Measurements from ENCODE around the gene ARPC3. TPM values are rescaled to one million over a fixed set of nuclear protein-coding genes. Genes with fewer than 3 reads are reported as not detected.

ARPC3 gene
- total and polyA plus RNA-seq, 9 of the 15 experiments (the other 6 are each of a cell fraction or from before 2014, with no cell fraction given): 74.2 to 575 (median 345) TPM

DNA sequence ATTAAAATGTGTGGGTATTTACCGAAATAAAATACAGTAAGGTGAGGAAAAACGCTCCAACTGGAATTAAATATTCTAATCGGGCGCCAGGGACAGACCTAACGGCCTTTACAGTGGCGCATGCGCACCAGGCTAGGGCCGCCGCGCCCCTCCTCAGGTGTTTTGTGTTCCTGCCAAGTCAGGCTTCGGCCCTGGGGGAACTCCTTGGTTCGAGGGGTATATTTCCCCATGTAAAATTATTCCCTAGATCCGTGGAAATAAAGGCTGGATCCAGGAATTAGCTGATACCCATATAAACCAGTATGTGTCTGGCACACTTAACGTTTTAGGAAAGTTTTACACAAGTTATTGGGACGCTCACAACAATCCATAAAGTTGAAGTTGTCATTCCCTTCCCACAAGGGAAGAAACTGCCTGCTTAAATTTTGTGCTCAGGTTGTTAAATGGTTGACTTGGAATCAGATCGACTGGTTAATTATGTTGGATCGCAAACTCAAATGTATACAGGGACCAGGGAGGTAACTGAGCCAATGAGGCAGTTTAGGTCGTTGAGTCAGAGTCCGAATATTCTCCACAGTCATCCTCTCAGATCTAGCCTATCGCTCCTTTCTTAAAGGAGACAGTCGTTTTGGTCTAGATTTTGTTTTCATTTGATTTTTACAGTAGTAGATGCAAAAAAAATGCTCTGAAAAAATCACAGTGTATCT, 46.0 kb downstream of the ARPC3 start (continued):
- TF ChIP-seq, protein P1, sequence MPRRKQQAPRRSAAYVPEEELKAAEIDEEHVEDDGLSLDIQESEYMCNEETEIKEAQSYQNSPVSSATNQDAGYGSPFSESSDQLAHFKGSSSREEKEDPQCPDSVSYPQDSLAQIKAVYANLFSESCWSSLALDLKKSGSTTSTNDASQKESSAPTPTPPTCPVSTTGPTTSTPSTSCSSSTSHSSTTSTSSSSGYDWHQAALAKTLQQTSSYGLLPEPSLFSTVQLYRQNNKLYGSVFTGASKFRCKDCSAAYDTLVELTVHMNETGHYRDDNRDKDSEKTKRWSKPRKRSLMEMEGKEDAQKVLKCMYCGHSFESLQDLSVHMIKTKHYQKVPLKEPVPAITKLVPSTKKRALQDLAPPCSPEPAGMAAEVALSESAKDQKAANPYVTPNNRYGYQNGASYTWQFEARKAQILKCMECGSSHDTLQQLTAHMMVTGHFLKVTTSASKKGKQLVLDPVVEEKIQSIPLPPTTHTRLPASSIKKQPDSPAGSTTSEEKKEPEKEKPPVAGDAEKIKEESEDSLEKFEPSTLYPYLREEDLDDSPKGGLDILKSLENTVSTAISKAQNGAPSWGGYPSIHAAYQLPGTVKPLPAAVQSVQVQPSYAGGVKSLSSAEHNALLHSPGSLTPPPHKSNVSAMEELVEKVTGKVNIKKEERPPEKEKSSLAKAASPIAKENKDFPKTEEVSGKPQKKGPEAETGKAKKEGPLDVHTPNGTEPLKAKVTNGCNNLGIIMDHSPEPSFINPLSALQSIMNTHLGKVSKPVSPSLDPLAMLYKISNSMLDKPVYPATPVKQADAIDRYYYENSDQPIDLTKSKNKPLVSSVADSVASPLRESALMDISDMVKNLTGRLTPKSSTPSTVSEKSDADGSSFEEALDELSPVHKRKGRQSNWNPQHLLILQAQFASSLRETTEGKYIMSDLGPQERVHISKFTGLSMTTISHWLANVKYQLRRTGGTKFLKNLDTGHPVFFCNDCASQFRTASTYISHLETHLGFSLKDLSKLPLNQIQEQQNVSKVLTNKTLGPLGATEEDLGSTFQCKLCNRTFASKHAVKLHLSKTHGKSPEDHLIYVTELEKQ (CRISPR knock-in tag; IDR thresholded peaks at IDR 0.05): no peak
- TF ChIP-seq HOXB6 (CRISPR knock-in tag; IDR thresholded peaks at IDR 0.05; ENCODE audit: borderline replicate concordance) (no peak), ZNF324 (CRISPR knock-in tag; IDR thresholded peaks at IDR 0.05) (no peak), EP400 (IDR thresholded peaks at IDR 0.05) (peak; percentile 16; the same call in 1 of the 2 replicates), ZNF282 (CRISPR knock-in tag; IDR thresholded peaks at IDR 0.05) (no peak), TARDBP (IDR thresholded peaks at IDR 0.05) (no peak), NFIC (IDR thresholded peaks at IDR 0.05) (peak; percentile 82), ZNF316 (IDR thresholded peaks at IDR 0.05) (peak; percentile 18), NFE2 (IDR thresholded peaks at IDR 0.05; ENCODE audit: low read depth) (peak; percentile 41), SETDB1 (IDR thresholded peaks at IDR 0.05; ENCODE audit: low read length) (no peak), RAD21 (CRISPR knock-in tag; conservative IDR thresholded peaks at IDR 0.05 in 1 of 2, IDR thresholded peaks at IDR 0.05 in 1 of 2) (no peak), MAFG (tag; conservative IDR thresholded peaks at IDR 0.05) (peak; percentile 11; the same call in 1 of the 2 replicates), HMG20A (CRISPR knock-in tag; conservative IDR thresholded peaks at IDR 0.05) (no peak), SNIP1 (IDR thresholded peaks at IDR 0.05; ENCODE audit: low read depth) (no peak), FOXJ2 (tag; IDR thresholded peaks at IDR 0.05) (0 out of 2 replicates have a peak, but pooled peaks have one; percentile 25), ILK (tag; IDR thresholded peaks at IDR 0.05; ENCODE audit: borderline replicate concordance, low read depth) (no peak), ZFX (CRISPR knock-in tag; IDR thresholded peaks at IDR 0.05) (peak; percentile 69), CBFA2T3 (IDR thresholded peaks at IDR 0.05) (no peak)
- TF ChIP-seq, protein P2, sequence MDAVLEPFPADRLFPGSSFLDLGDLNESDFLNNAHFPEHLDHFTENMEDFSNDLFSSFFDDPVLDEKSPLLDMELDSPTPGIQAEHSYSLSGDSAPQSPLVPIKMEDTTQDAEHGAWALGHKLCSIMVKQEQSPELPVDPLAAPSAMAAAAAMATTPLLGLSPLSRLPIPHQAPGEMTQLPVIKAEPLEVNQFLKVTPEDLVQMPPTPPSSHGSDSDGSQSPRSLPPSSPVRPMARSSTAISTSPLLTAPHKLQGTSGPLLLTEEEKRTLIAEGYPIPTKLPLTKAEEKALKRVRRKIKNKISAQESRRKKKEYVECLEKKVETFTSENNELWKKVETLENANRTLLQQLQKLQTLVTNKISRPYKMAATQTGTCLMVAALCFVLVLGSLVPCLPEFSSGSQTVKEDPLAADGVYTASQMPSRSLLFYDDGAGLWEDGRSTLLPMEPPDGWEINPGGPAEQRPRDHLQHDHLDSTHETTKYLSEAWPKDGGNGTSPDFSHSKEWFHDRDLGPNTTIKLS (IDR thresholded peaks at IDR 0.05; ENCODE audit: borderline replicate concordance, low read depth): 0 out of 2 replicates have a peak, but pooled peaks have one; percentile 17
- TF ChIP-seq, protein P3, sequence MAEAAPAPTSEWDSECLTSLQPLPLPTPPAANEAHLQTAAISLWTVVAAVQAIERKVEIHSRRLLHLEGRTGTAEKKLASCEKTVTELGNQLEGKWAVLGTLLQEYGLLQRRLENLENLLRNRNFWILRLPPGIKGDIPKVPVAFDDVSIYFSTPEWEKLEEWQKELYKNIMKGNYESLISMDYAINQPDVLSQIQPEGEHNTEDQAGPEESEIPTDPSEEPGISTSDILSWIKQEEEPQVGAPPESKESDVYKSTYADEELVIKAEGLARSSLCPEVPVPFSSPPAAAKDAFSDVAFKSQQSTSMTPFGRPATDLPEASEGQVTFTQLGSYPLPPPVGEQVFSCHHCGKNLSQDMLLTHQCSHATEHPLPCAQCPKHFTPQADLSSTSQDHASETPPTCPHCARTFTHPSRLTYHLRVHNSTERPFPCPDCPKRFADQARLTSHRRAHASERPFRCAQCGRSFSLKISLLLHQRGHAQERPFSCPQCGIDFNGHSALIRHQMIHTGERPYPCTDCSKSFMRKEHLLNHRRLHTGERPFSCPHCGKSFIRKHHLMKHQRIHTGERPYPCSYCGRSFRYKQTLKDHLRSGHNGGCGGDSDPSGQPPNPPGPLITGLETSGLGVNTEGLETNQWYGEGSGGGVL (CRISPR knock-in tag; IDR thresholded peaks at IDR 0.05): no peak
- TF ChIP-seq, protein P4, sequence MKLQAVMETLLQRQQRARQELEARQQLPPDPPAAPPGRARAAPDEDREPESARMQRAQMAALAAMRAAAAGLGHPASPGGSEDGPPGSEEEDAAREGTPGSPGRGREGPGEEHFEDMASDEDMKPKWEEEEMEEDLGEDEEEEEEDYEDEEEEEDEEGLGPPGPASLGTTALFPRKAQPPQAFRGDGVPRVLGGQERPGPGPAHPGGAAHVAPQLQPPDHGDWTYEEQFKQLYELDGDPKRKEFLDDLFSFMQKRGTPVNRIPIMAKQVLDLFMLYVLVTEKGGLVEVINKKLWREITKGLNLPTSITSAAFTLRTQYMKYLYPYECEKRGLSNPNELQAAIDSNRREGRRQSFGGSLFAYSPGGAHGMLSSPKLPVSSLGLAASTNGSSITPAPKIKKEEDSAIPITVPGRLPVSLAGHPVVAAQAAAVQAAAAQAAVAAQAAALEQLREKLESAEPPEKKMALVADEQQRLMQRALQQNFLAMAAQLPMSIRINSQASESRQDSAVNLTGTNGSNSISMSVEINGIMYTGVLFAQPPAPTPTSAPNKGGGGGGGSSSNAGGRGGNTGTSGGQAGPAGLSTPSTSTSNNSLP (IDR thresholded peaks at IDR 0.05; ENCODE audit: borderline replicate concordance, low read depth, low read length): no peak
